Astrocyte of the cerebellum (primary cell): ENCODE results near the gene ZNF593OS.

Experiments
- DNase-seq: peaks from one replicate; pipeline ENCODE4 v3.0.0-alpha.2; 2011; ENCODE audit warnings: low read depth
- H3K4me3 ChIP-seq: 2 replicates; pipeline ENCODE4 v1.5.1; 2011; ENCODE audit warnings: mild to moderate bottlenecking, low read depth, low read length, moderate library complexity
- in situ Hi-C: cut with HindIII; loops from 2 replicates; pipeline ENCODE4 v1.10.0; 2017; ENCODE audit warnings: low sequenced_read_pairs
- TF ChIP-seq, protein P1 (sequence below): IDR thresholded peaks from 2 replicates; pipeline ENCODE4 v1.5.1; 2012; ENCODE audit warnings: low read length, low read depth, moderate library complexity, mild to moderate bottlenecking; ENCODE audit errors: missing control alignments

ZNF593OS gene

DNA sequence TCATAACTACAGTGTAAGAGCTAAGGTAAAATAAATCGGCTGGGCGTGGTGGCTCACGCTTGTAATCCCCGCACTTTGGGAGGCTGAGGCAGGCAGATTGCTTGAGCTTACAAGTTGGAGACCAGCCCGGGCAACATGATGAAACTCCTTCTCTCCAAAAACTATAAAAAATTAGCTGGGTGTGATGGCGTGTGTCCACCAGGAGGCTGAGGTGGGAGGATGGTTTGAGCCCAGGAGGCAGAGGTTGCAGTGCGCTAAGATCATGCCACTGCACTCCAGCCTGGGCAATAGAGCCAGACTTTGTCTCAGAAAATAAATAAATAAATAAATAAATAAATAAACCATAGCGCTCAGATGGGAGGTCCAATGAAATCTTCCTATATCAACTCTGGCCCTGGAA lies 29.5 kb downstream of the ZNF593OS start:
- no peak overlapping the region for H3K4me3 ChIP-seq
- in situ Hi-C loops, result no loop called here
- TF ChIP-seq, protein P1, sequence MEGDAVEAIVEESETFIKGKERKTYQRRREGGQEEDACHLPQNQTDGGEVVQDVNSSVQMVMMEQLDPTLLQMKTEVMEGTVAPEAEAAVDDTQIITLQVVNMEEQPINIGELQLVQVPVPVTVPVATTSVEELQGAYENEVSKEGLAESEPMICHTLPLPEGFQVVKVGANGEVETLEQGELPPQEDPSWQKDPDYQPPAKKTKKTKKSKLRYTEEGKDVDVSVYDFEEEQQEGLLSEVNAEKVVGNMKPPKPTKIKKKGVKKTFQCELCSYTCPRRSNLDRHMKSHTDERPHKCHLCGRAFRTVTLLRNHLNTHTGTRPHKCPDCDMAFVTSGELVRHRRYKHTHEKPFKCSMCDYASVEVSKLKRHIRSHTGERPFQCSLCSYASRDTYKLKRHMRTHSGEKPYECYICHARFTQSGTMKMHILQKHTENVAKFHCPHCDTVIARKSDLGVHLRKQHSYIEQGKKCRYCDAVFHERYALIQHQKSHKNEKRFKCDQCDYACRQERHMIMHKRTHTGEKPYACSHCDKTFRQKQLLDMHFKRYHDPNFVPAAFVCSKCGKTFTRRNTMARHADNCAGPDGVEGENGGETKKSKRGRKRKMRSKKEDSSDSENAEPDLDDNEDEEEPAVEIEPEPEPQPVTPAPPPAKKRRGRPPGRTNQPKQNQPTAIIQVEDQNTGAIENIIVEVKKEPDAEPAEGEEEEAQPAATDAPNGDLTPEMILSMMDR, result no peak
- DNase-seq, result no peak

DNA sequence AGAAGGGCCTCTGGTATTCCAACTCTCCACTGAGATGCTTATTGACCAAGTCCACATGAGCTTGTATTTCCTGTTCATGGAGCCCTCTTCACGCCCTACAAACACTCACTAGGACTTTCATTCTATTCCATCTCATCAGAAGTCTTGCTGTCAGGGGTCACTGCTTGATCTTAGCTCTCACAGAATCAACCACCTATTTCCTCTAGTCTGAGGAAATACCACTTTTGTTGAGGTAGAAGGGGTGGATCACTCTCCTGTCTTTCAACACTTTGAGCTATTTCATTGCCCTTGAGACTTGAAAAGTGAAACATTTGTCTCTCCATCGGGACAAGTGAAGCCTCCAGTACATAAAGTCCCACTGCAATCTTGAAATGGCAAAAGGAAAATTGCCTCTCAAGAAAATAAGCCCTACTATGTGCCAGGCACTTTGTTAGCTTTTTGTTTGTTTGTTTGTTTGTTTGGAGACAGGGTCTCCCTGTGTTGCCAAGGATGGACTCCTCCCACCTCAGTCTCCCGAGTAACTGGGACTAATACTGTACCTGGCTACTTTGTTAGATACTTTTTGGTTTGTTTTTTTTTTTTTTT lies 32.6 kb downstream of the ZNF593OS start:
- H3K4me3 ChIP-seq, result no peak overlapping the region
- TF ChIP-seq, protein P1, result no peak
- no peak for DNase-seq
- in situ Hi-C loops, result no loop called here

DNA sequence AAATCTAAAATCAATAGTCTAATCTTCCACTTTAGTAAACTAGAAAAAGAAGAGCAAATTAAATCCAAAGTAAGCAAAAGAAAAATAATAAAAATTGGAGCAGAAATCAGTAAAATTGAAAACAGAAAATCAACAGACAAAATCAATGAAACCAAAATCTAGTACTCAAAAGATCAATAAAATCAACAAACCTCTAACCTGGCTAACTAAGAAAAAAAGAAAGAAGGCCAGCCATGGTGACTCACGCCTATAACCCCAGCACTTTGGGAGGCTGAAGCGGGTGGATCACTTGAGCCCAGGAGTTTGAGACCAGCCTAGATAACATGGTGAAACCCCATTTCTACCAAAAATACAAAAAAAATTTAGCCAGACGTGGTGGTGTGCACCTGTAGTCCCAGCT lies 37.2 kb downstream of the ZNF593OS start:
- no peak overlapping the region for H3K4me3 ChIP-seq
- in situ Hi-C loops, result no loop called here
- TF ChIP-seq, protein P1, result no peak
- DNase-seq, result no peak

DNA sequence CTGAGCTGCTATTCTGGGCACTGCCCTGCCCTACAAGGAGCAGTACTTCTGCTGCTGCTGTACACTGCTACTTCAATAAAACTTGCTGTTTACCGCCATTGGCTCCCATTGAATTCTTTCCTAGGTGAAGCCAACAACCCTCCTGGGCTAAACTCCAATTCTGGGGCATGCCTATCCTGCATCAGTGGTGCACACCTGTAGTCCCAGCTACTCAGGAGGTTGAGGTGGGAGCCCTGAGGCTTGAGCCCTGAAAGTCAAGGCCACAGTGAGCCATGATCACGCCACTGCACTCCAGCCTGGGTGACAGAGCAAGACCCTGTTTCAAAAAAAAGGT lies 38.8 kb downstream of the ZNF593OS start:
- in situ Hi-C loops, result no loop called here

DNA sequence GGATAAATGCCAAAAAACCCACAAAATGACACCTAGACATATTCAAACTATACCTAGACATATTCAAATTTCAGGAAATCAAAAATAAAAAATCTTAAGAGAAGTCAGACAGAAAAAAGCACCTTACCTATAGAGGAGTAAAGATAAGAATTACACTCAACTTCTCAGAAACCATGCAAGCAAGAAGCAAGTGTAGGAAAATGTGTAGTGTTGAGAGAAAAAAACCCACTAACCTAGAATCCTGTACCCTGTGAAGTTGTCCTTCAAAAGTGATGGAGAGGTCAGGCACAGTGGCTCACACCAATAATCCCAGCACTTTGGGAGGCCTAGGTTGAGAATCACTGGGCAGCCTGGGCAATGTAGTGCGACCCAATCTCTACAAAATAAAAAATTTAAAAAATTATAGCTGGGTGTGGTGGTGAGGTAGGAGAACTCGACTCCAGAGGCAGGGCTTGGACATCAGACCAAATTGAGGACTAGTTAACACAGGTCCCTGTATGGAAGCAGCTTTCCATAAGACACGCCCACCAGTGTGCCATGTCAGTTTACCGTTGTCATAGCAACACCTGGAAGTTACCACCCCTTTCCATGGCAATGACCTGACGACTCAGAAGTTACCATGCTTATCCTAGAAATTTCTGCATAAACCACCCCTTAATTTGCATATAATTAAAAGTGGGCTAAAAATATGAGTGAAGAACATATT lies 39.4 kb downstream of the ZNF593OS start:
- in situ Hi-C loops, result no loop called here
- no peak for DNase-seq
- TF ChIP-seq, protein P1, result no peak

More for the DNA sequence above, 38.8 kb downstream of the ZNF593OS start:
- TF ChIP-seq, protein P1, result no peak
- DNase-seq, result no peak
- no peak overlapping the region for H3K4me3 ChIP-seq

DNA sequence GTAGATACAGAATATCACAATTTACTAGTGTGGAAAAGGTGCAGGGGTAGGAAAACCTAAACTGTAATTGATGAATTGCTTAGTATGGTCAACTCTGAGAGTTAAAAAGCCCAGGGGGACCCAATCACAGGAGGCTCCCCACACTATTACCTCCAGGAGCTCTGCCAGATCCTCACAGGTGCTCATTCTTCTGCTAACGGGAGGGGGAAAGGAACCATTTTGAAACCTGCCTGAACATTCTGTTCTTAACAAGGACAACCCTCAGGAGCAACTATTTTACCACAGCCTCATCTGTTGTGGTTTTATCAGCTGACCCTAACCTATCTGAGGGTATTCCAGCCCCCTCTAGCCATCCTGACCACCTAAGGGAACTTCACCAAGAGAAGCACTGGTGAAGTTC lies 40.9 kb downstream of the ZNF593OS start:
- no peak for DNase-seq
- no peak overlapping the region for H3K4me3 ChIP-seq
- in situ Hi-C loops, result no loop called here
- TF ChIP-seq, protein P1, result no peak

More for the DNA sequence above, 39.4 kb downstream of the ZNF593OS start:
- no peak overlapping the region for H3K4me3 ChIP-seq

DNA sequence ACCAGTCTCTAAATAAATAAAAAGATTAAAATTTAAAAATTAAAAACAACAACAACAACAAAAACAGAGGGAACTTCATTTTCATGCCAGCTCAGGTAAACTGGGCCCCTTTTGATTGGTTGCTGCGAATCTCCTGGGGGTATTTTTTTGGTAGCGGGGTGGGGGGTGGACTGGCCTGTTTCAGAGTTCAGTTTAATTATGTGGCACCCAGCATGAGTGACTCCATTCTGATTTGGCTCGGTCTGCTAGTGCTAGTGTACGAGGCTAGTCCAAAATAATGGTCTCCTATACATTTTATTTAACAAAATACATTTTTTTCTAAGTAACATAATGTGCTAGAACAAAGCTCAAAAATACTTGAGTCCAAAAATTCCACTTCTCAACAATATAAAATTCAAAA lies 41.9 kb downstream of the ZNF593OS start:
- in situ Hi-C loops, result no loop called here
- DNase-seq, result no peak
- H3K4me3 ChIP-seq, result no peak overlapping the region
- TF ChIP-seq, protein P1, result no peak
